Endothelial cell of umbilical vein (primary cell): ENCODE measurements around the gene OR6P1. TPM values are rescaled to one million over a fixed set of nuclear protein-coding genes. Genes with fewer than 3 reads are reported as not detected.

Experiments
- BruUV-seq: library from RNA; stranded (reverse); fragments of 400-500 nt; replicated peaks from 2 replicates; lab custom pipeline; 2021; lab: Mats Ljungman, UMichigan
- CTCF ChIA-PET: fragments of 300-600, 350-600 bp; sonication (Branson Sonifier 250); formaldehyde crosslinking; loops from one replicate; lab custom pipeline; 2021; ENCODE audit warnings: antibody characterized with exemption, inconsistent platforms; lab: Charles Lee
- POLR2A ChIA-PET: fragments of 300-600, 350-600 bp; sonication (Branson Sonifier 250); formaldehyde crosslinking; loops from one replicate; lab custom pipeline; 2021; ENCODE audit warnings: antibody characterized with exemption, inconsistent platforms; lab: Charles Lee
- DNase-seq: peaks from one replicate; pipeline ENCODE4 v3.0.0-alpha.2; 2011; ENCODE audit warnings: low read depth, low spot score
- FAIRE-seq: peaks from 2 replicates; lab custom pipeline; 2011; peaks lifted over from hg19 to GRCh38; lab: Jason Lieb, UNC
- H2AFZ ChIP-seq: 2 replicates; pipeline ENCODE4 v1.6.0; 2012; ENCODE audit warnings: low read depth, low read length, control low read depth, inconsistent platforms
- H3K27ac ChIP-seq: 2 replicates; pipeline ENCODE4 v1.5.1; 2011; ENCODE audit warnings: low read depth, mild to moderate bottlenecking, control low read depth, low read length, moderate library complexity; ENCODE audit not compliant: insufficient read depth
- H3K27me3 ChIP-seq, 2 experiments: 2 replicates each; pipeline versions ENCODE4 v1.6.0 to v1.6.1; 2011; ENCODE audit warnings: low read length in 2 of 2, mixed read lengths in 1 of 2; ENCODE audit not compliant: control insufficient read depth in 2 of 2, insufficient read depth in 2 of 2
- H3K36me3 ChIP-seq, 2 experiments: 2 replicates in 1 of 2; 3 replicates in 1 of 2; pipeline ENCODE4 v1.5.1; 2011; ENCODE audit warnings: low read length in 2 of 2, mild to moderate bottlenecking in 1 of 2, moderate library complexity in 1 of 2; ENCODE audit not compliant: control insufficient read depth in 2 of 2, insufficient read depth in 2 of 2; ENCODE audit errors: extremely low read depth in 1 of 2
- H3K4me1 ChIP-seq: 3 replicates; pipeline ENCODE4 v1.5.1; 2011; ENCODE audit warnings: mild to moderate bottlenecking, low read length; ENCODE audit not compliant: control insufficient read depth, insufficient read depth; ENCODE audit errors: extremely low read depth
- H3K4me2 ChIP-seq: 2 replicates; pipeline ENCODE4 v1.6.1; 2011; ENCODE audit warnings: low read length, control low read depth, mixed read lengths; ENCODE audit not compliant: insufficient read depth
- H3K4me3 ChIP-seq, 3 experiments: fragments of 200-600 bp in 1 of 3; sonication (generic), shearing (Covaris generic) in 1 of 3; replicated peaks in 1 of 3; 2 replicates each; pipeline ENCODE4 v1.5.1; 2011 to 2016; ENCODE audit warnings: control low read depth in 3 of 3, low read length in 3 of 3, mild to moderate bottlenecking in 2 of 3, inconsistent platforms in 1 of 3, low read depth in 1 of 3, moderate library complexity in 1 of 3; ENCODE audit not compliant: insufficient read depth in 1 of 3
- H3K79me2 ChIP-seq: 2 replicates; pipeline ENCODE4 v1.6.0; 2012; ENCODE audit warnings: low read length, inconsistent platforms; ENCODE audit not compliant: control insufficient read depth, insufficient read depth
- H3K9ac ChIP-seq: replicated peaks from 2 replicates; pipeline ENCODE3; 2011; ENCODE audit warnings: low read length, control low read depth; ENCODE audit not compliant: insufficient read depth; ENCODE audit errors: extremely low read depth
- H3K9me1 ChIP-seq: replicated peaks from 3 replicates; pipeline ENCODE4 v1.6.0; 2011; ENCODE audit warnings: mild to moderate bottlenecking, low read length; ENCODE audit not compliant: control insufficient read depth, insufficient read depth; ENCODE audit errors: extremely low read depth
- H3K9me3 ChIP-seq: replicated peaks from 2 replicates; pipeline ENCODE4 v1.5.1; 2012; ENCODE audit warnings: low read length, inconsistent platforms; ENCODE audit not compliant: control insufficient read depth, insufficient read depth
- H4K20me1 ChIP-seq: replicated peaks from 2 replicates; pipeline ENCODE3; 2011; ENCODE audit warnings: mild to moderate bottlenecking, low read length; ENCODE audit not compliant: control insufficient read depth, insufficient read depth; ENCODE audit errors: extremely low read depth
- EZH2 ChIP-seq: IDR thresholded peaks from 2 replicates; pipeline ENCODE4 v1.6.1; 2012; ENCODE audit warnings: borderline replicate concordance, low read depth, mild to moderate bottlenecking, moderate library complexity, low read length, inconsistent platforms; ENCODE audit not compliant: severe bottlenecking
- FOS ChIP-seq: IDR thresholded peaks from 2 replicates; pipeline ENCODE4 v1.6.1; 2011; ENCODE audit warnings: mild to moderate bottlenecking, low read length, moderate library complexity, borderline replicate concordance; ENCODE audit not compliant: insufficient read depth
- GATA2 ChIP-seq: IDR thresholded peaks from 2 replicates; pipeline ENCODE4 v1.7.0; 2011; ENCODE audit warnings: low read depth, mild to moderate bottlenecking, moderate library complexity, mixed read lengths, low read length; ENCODE audit not compliant: insufficient read length, insufficient read depth
- JUN ChIP-seq: IDR thresholded peaks from 2 replicates; pipeline ENCODE4 v1.6.1; 2011; ENCODE audit warnings: borderline replicate concordance, low read depth; ENCODE audit not compliant: insufficient read length, insufficient read depth
- MYC ChIP-seq: IDR thresholded peaks from one replicate; pipeline ENCODE4 v1.6.1; 2011; ENCODE audit warnings: mild to moderate bottlenecking, low read depth, low read length
- POLR2A ChIP-seq: IDR thresholded peaks from 2 replicates; pipeline ENCODE4 v1.6.1; 2012; ENCODE audit warnings: low read depth, mild to moderate bottlenecking, control low read depth, low read length
- POLR2AphosphoS5 ChIP-seq: IDR thresholded peaks from 2 replicates; pipeline ENCODE4 v1.6.1; 2012; ENCODE audit warnings: low read depth, mild to moderate bottlenecking, control low read depth, low read length, moderate library complexity; ENCODE audit not compliant: insufficient read depth
- dilution Hi-C: fragments of 300-500 bp; cut with MboI; formaldehyde crosslinking; loops from one replicate; pipeline ENCODE4 v1.15.0; 2019; ENCODE audit warnings: low sequenced_read_pairs; ENCODE audit not compliant: extremely low pct_ligation_motif_present
- intact Hi-C: fragments of 100-400 bp; cut with micrococcal nuclease; formaldehyde crosslinking; loops from one replicate; pipeline ENCODE4 v1.10.0; 2022
- polyA plus RNA-seq, 4 experiments: library from polyadenylated mRNA; depleted of rRNA in 3 of 4; stranded (reverse) in 3 of 4; unstranded in 1 of 4; fragments of >200 nt; gene quantifications; 2 replicates each; pipeline versions ENCODE4 v1.2.1 to v1.2.3, GENCODE V29; 2011 to 2012; ENCODE audit warnings: missing spikeins in 1 of 4
- total RNA-seq: library from RNA; stranded (reverse); gene quantifications from 2 replicates; pipeline ENCODE4 v1.2.3, GENCODE V29; 2021
- TF ChIP-seq, protein P1 (sequence below), 2 donors: IDR thresholded peaks; 1 replicate in 1 of 2; 2 replicates in 1 of 2; pipeline ENCODE4 v1.5.1; 2011; ENCODE audit warnings: low read length in 2 of 2, mild to moderate bottlenecking in 2 of 2, moderate library complexity in 2 of 2, control low read depth in 1 of 2, inconsistent platforms in 1 of 2, low read depth in 1 of 2; ENCODE audit not compliant: insufficient read depth in 1 of 2; ENCODE audit errors: extremely low read depth in 1 of 2
- TF ChIP-seq, protein P2 (sequence below): IDR thresholded peaks from 2 replicates; pipeline ENCODE4 v1.6.1; 2011; ENCODE audit not compliant: insufficient read depth, insufficient read length

The OR6P1 gene
- total and polyA plus RNA-seq, 2 donors (not counting 3 experiments of a cell fraction or from before 2014, with no cell fraction given), result not detected

DNA sequence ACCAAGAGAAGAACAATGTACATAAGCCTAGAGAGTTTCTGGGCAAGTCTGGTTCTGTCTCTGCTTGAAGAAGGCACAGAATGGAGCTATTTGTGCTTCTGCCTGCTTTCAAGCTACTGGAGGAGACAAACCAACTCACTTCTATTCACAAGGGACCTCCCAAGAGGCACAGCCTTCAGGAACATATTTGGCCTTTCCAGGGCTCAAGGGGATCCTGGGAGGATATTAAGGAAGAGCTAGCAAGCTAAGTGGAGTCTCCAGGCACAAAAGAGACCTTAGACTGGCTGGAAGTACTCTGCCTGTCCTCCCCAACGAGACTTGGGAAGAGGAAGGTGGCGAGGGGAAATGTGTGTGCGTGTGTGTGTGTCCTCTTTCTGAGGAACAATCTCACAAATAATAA, 16.0 kb downstream of the OR6P1 start, which contains the start of gene OR6Y1:
Gene OR6Y1 (minus strand): TSS at position 54 of the 400 bp plus-strand sequence. CDS start 6,300 bp downstream, outside the sequence.
- H3K4me2 ChIP-seq, result no peak within 1 kb of the TSS
- intact Hi-C loops, result no loop called here
- FAIRE-seq (no peak), DNase-seq (no peak)
- dilution Hi-C loops, result no loop called here
- no peak within 1 kb of the TSS for H3K27ac ChIP-seq
- H3K36me3 ChIP-seq, result no peaks in the 10 kb centered on the region
- H2AFZ ChIP-seq, result no peak within 1 kb of the TSS
- no peaks in the 10 kb centered on the region for H3K79me2 ChIP-seq
- H3K4me3 ChIP-seq, result no peak within 1 kb of the TSS
- ChIA-PET CTCF (no interaction called here), POLR2A (no interaction called here)
- H3K9me3 ChIP-seq, result no peaks in the 10 kb centered on the region
- H3K27me3 ChIP-seq, result no peaks in the 10 kb centered on the region
- no peaks in the 10 kb centered on the region for H3K9me1 ChIP-seq
- no peaks in the 10 kb centered on the region for H3K4me1 ChIP-seq
- BruUV-seq, result no TSS peak
- no peaks in the 10 kb centered on the region for H4K20me1 ChIP-seq
- TF ChIP-seq FOS (no peak), JUN (no peak), POLR2A (no peak), EZH2 (no peak), MYC (no peak), GATA2 (no peak), POLR2AphosphoS5 (no peak)
- TF ChIP-seq, protein P1, sequence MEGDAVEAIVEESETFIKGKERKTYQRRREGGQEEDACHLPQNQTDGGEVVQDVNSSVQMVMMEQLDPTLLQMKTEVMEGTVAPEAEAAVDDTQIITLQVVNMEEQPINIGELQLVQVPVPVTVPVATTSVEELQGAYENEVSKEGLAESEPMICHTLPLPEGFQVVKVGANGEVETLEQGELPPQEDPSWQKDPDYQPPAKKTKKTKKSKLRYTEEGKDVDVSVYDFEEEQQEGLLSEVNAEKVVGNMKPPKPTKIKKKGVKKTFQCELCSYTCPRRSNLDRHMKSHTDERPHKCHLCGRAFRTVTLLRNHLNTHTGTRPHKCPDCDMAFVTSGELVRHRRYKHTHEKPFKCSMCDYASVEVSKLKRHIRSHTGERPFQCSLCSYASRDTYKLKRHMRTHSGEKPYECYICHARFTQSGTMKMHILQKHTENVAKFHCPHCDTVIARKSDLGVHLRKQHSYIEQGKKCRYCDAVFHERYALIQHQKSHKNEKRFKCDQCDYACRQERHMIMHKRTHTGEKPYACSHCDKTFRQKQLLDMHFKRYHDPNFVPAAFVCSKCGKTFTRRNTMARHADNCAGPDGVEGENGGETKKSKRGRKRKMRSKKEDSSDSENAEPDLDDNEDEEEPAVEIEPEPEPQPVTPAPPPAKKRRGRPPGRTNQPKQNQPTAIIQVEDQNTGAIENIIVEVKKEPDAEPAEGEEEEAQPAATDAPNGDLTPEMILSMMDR (IDR thresholded peaks at IDR 0.05; ENCODE audit: extremely low read depth in 1 of 2, insufficient read depth in 1 of 2, low read depth in 1 of 2, low read length in 2 of 2), result no peak
- TF ChIP-seq, protein P2, sequence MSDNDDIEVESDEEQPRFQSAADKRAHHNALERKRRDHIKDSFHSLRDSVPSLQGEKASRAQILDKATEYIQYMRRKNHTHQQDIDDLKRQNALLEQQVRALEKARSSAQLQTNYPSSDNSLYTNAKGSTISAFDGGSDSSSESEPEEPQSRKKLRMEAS, result no peak
- H3K9ac ChIP-seq, result no peak within 1 kb of the TSS
